ENCODE data around the gene FRS2. TPM values are rescaled to one million over a fixed set of nuclear protein-coding genes. Genes with fewer than 3 reads are reported as not detected.

The FRS2 gene
- total RNA-seq, 4 donors from 2014 or later: 22.6 to 42.0 (median 29.2) TPM

- intact Hi-C loops (cut with DNase I): no loop called here
- H3K4me1 ChIP-seq: no peaks in the 10 kb centered on the region
- peaks cover 0 to 8% (median 0%) of the 10 kb centered on the region in 4 donors for H3K27me3 ChIP-seq
- H3K9me3 ChIP-seq: no peaks in the 10 kb centered on the region
- no peak overlapping the region for H3K27ac ChIP-seq
- H3K36me3 ChIP-seq: no peaks in the 10 kb centered on the region
- DNase-seq: no peak
- H3K4me3 ChIP-seq: no peak overlapping the region
- no peak for TF ChIP-seq CTCF (IDR thresholded peaks at IDR 0.05)
- TF ChIP-seq POLR2A (IDR thresholded peaks at IDR 0.05): no peak
These were observed 143.2 kb downstream of the FRS2 start for GRCh38 chr12:69613351-69613750.

- H3K27me3 ChIP-seq: peaks cover 0 to 11% (median 0%) of the 10 kb centered on the region in 4 donors
- TF ChIP-seq POLR2A (IDR thresholded peaks at IDR 0.05) (no peak), CTCF (IDR thresholded peaks at IDR 0.05) (no peak)
- WGBS, 2 donors: 62 to 71% methylated on average over 10 to 12 of the region's 14 CpGs
- no peak overlapping the region for H3K4me3 ChIP-seq
- no peak overlapping the region for H3K27ac ChIP-seq
- no peaks in the 10 kb centered on the region for H3K9me3 ChIP-seq
- intact Hi-C loops (cut with DNase I): no loop called here
- no peak for DNase-seq
- H3K36me3 ChIP-seq: no peaks in the 10 kb centered on the region
- H3K4me1 ChIP-seq: no peaks in the 10 kb centered on the region
These were observed 145.8 kb downstream of the FRS2 start for GRCh38 chr12:69616025-69616424.

- Histone ChIP-seq H3K4me1 (no peaks in the 10 kb centered on the region), H3K4me3 (no peak overlapping the region), H3K27me3 (peaks cover 0 to 15% (median 0%) of the 10 kb centered on the region in 4 donors), H3K9me3 (no peaks in the 10 kb centered on the region), H3K27ac (no peak overlapping the region), H3K36me3 (no peaks in the 10 kb centered on the region)
- TF ChIP-seq POLR2A (IDR thresholded peaks at IDR 0.05): no peak
- TF ChIP-seq CTCF (IDR thresholded peaks at IDR 0.05): no peak
- DNase-seq: no peak
- intact Hi-C loops (cut with DNase I): no loop called here
- WGBS, 2 donors: 67 to 71% methylated on average over 6 of the region's 6 CpGs
These were observed 148.9 kb downstream of the FRS2 start for GRCh38 chr12:69619050-69619449.

GRCh38 chr12:69620077-69620476, 149.9 kb downstream of the FRS2 start:
- 59 to 82% methylated on average over 4 of the region's 4 CpGs for WGBS, 2 donors
- no peak for DNase-seq
- TF ChIP-seq CTCF (IDR thresholded peaks at IDR 0.05) (no peak), POLR2A (IDR thresholded peaks at IDR 0.05) (no peak)
- no peaks in the 10 kb centered on the region for H3K36me3 ChIP-seq
- H3K4me3 ChIP-seq: no peak overlapping the region
- no peaks in the 10 kb centered on the region for H3K4me1 ChIP-seq
- intact Hi-C loops (cut with DNase I): no loop called here
- no peaks in the 10 kb centered on the region for H3K9me3 ChIP-seq
- H3K27ac ChIP-seq: no peak overlapping the region
- peaks cover 0 to 16% (median 0%) of the 10 kb centered on the region in 4 donors for H3K27me3 ChIP-seq

- TF ChIP-seq CTCF (IDR thresholded peaks at IDR 0.05) (no peak), POLR2A (IDR thresholded peaks at IDR 0.05) (no peak)
- Histone ChIP-seq H3K27me3 (peaks cover 0 to 14% (median 0%) of the 10 kb centered on the region in 4 donors), H3K9me3 (no peaks in the 10 kb centered on the region), H3K36me3 (no peaks in the 10 kb centered on the region), H3K4me1 (no peaks in the 10 kb centered on the region), H3K4me3 (no peak overlapping the region), H3K27ac (no peak overlapping the region)
- WGBS, 2 donors: 92 to 94% methylated on average over 2 of the region's 2 CpGs
- no peak for DNase-seq
- intact Hi-C loops (cut with DNase I): no loop called here
These were observed 150.7 kb downstream of the FRS2 start for GRCh38 chr12:69620921-69621320.

Measured in esophagus squamous epithelium (tissue), 5 donors.